Keratinocyte (primary cell): Measurements from ENCODE around the gene BBS1. TPM values are rescaled to one million over a fixed set of nuclear protein-coding genes. Genes with fewer than 3 reads are reported as not detected.

Experiments
- DNase-seq: peaks from one replicate; pipeline ENCODE4 v3.0.0-alpha.2; 2011; ENCODE audit warnings: low read depth, missing footprints, low spot score
- FAIRE-seq: peaks from 2 replicates; lab custom pipeline; 2011; peaks lifted over from hg19 to GRCh38; lab: Jason Lieb, UNC
- H2AFZ ChIP-seq: 2 replicates; pipeline ENCODE4 v1.6.0; 2012; ENCODE audit warnings: low read length, control low read depth, inconsistent platforms; ENCODE audit not compliant: control insufficient read depth
- H3K27ac ChIP-seq: 2 replicates; pipeline ENCODE4 v1.5.1; 2011; ENCODE audit warnings: low read length; ENCODE audit not compliant: control insufficient read depth, insufficient read depth
- H3K27me3 ChIP-seq: 3 replicates; pipeline ENCODE4 v1.6.0; 2011; ENCODE audit warnings: low read length; ENCODE audit not compliant: control insufficient read depth, insufficient read depth; ENCODE audit errors: extremely low read depth
- H3K36me3 ChIP-seq, 2 experiments: 2 replicates in 1 of 2; 3 replicates in 1 of 2; pipeline ENCODE4 v1.5.1; 2011; ENCODE audit warnings: low read length in 2 of 2, mild to moderate bottlenecking in 1 of 2; ENCODE audit not compliant: control insufficient read depth in 2 of 2, insufficient read depth in 2 of 2; ENCODE audit errors: extremely low read depth in 1 of 2
- H3K4me1 ChIP-seq: 3 replicates; pipeline ENCODE4 v1.5.1; 2011; ENCODE audit warnings: low read length; ENCODE audit not compliant: control insufficient read depth, insufficient read depth; ENCODE audit errors: extremely low read depth
- H3K4me2 ChIP-seq: 3 replicates; pipeline ENCODE4 v1.6.0; 2011; ENCODE audit warnings: low read depth, low read length; ENCODE audit not compliant: control insufficient read depth, insufficient read depth; ENCODE audit errors: extremely low read depth
- H3K4me3 ChIP-seq, 3 experiments: fragments of 200-600 bp in 1 of 3; sonication (generic) in 1 of 3; 2 replicates in 2 of 3; 3 replicates in 1 of 3; pipeline ENCODE4 v1.5.1; 2011 to 2016; ENCODE audit warnings: low read length in 3 of 3, mild to moderate bottlenecking in 3 of 3, control low read depth in 2 of 3, inconsistent platforms in 1 of 3, low read depth in 1 of 3, mixed read lengths in 1 of 3, mixed run types in 1 of 3, moderate library complexity in 1 of 3; ENCODE audit not compliant: control insufficient read depth in 2 of 3, insufficient read depth in 2 of 3; ENCODE audit errors: extremely low read depth in 1 of 3
- H3K79me2 ChIP-seq: 2 replicates; pipeline ENCODE4 v1.6.0; 2012; ENCODE audit warnings: low read length; ENCODE audit not compliant: control insufficient read depth, insufficient read depth
- H3K9ac ChIP-seq: 3 replicates; pipeline ENCODE4 v1.6.0; 2011; ENCODE audit warnings: low read length; ENCODE audit not compliant: control insufficient read depth, insufficient read depth; ENCODE audit errors: extremely low read depth
- H3K9me1 ChIP-seq: 3 replicates; pipeline ENCODE4 v1.6.0; 2011; ENCODE audit warnings: low read length; ENCODE audit not compliant: control insufficient read depth, insufficient read depth; ENCODE audit errors: extremely low read depth
- H3K9me3 ChIP-seq: 2 replicates; pipeline ENCODE4 v1.5.1; 2012; ENCODE audit warnings: low read depth, low read length; ENCODE audit not compliant: control insufficient read depth
- H4K20me1 ChIP-seq: 3 replicates; pipeline ENCODE4 v1.6.0; 2011; ENCODE audit warnings: low read length; ENCODE audit not compliant: control insufficient read depth, insufficient read depth; ENCODE audit errors: extremely low read depth
- CTCF ChIP-seq, 3 experiments: IDR thresholded peaks in 1 of 3; conservative IDR thresholded peaks in 1 of 3; optimal IDR thresholded peaks in 1 of 3; 2 replicates in 2 of 3; 3 replicates in 1 of 3; pipeline versions ENCODE3 to v1.5.1; 2011; ENCODE audit warnings: low read length in 3 of 3, mild to moderate bottlenecking in 3 of 3, moderate library complexity in 2 of 3, control low read depth in 1 of 3, inconsistent platforms in 1 of 3; ENCODE audit not compliant: insufficient read depth in 2 of 3; ENCODE audit errors: extremely low read depth in 1 of 3
- EZH2 ChIP-seq: IDR thresholded peaks from one replicate; pipeline ENCODE4 v1.6.1; 2012; ENCODE audit warnings: inconsistent platforms, mild to moderate bottlenecking, low read length, moderate library complexity
- dilution Hi-C: fragments of 300-500 bp; cut with MboI; formaldehyde crosslinking; loops from one replicate; pipeline ENCODE4 v1.7.0; 2020; ENCODE audit warnings: low sequenced_read_pairs; ENCODE audit not compliant: extremely low pct_ligation_motif_present
- polyA plus RNA-seq, 5 experiments: library from polyadenylated mRNA; depleted of rRNA in 3 of 5; stranded (reverse) in 3 of 5; stranded (forward) in 1 of 5; unstranded in 1 of 5; fragments of >200 nt; gene quantifications; 1 replicate in 1 of 5; 2 replicates in 3 of 5; 3 replicates in 1 of 5; pipeline versions ENCODE4 v1.2.1 to v1.2.3, GENCODE V29; 2011 to 2012; ENCODE audit warnings: missing spikeins in 2 of 5, low read depth in 1 of 5, low replicate concordance in 1 of 5

The BBS1 gene
- polyA plus RNA-seq, 1 donor (not counting 4 experiments of a cell fraction or from before 2014, with no cell fraction given) = 11.7 TPM

DNA sequence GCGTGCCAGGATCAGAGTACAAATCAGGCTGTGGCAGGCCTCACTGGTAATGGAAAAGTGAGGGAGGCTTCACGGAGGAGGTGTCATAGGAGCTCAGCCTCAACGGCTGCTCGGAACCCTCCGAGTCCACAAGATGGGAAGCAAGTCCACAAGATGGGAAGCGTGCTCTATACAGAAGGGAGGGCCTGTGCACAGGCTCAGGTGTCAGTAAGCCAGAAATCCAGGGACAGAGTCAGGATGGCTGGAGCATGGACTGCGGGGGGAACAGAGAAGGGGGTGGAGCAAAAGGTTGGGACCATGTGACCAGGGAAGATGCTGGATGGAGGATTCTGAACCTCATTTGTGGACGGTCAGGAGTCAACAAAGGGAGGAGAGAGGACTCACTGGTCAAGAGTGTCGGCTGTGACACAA lies 33.6 kb upstream of the BBS1 start:
- dilution Hi-C loops = no loop called here
- FAIRE-seq = no peak

GRCh38 chr11:66477263-66478201 lies 32.9 kb upstream of the BBS1 start:
- dilution Hi-C loops = no loop called here
- Histone ChIP-seq H3K36me3 (peaks cover 6 to 8% of the 10 kb centered on the region in 2 experiments), H3K4me2 (no peak overlapping the region), H3K4me3 (no peak overlapping the region), H4K20me1 (peaks cover 5% of the 10 kb centered on the region), H3K27ac (no peak overlapping the region), H2AFZ (no peak overlapping the region), H3K9me1 (peaks cover 2% of the 10 kb centered on the region), H3K27me3 (no peaks in the 10 kb centered on the region), H3K9me3 (no peaks in the 10 kb centered on the region), H3K4me1 (peaks cover 23% of the 10 kb centered on the region), H3K79me2 (peaks cover 3% of the 10 kb centered on the region), H3K9ac (no peak overlapping the region)
- DNase-seq (no peak), FAIRE-seq (no peak)
- TF ChIP-seq EZH2 (no peak), CTCF (optimal IDR thresholded peaks at IDR 0.05 in 1 of 3, IDR thresholded peaks at IDR 0.05 in 1 of 3, conservative IDR thresholded peaks at IDR 0.05 in 1 of 3; ENCODE audit: extremely low read depth in 1 of 3, insufficient read depth in 2 of 3, low read length in 3 of 3) (no peak)

More for the DNA sequence above, 33.6 kb upstream of the BBS1 start:
- no peak overlapping the region for H3K27ac ChIP-seq
- no peak for DNase-seq
- no peak overlapping the region for H2AFZ ChIP-seq
- H3K9ac ChIP-seq = no peak overlapping the region
- peaks cover 6 to 7% of the 10 kb centered on the region in 2 experiments for H3K36me3 ChIP-seq
- H4K20me1 ChIP-seq = peaks cover 5% of the 10 kb centered on the region
- TF ChIP-seq EZH2 = no peak
- TF ChIP-seq CTCF (optimal IDR thresholded peaks at IDR 0.05 in 1 of 3, IDR thresholded peaks at IDR 0.05 in 1 of 3, conservative IDR thresholded peaks at IDR 0.05 in 1 of 3; ENCODE audit: extremely low read depth in 1 of 3, insufficient read depth in 2 of 3, low read length in 3 of 3) = no peak
- H3K4me3 ChIP-seq = no peak overlapping the region
- no peak overlapping the region for H3K4me2 ChIP-seq
- H3K27me3 ChIP-seq = no peaks in the 10 kb centered on the region
- peaks cover 3% of the 10 kb centered on the region for H3K79me2 ChIP-seq
- peaks cover 23% of the 10 kb centered on the region for H3K4me1 ChIP-seq
- no peaks in the 10 kb centered on the region for H3K9me3 ChIP-seq
- peaks cover 2% of the 10 kb centered on the region for H3K9me1 ChIP-seq
